ENCODE results near the gene CAND1.

Gene CAND1

GRCh38 chr12:67348683-67349082 lies 79.5 kb downstream of the CAND1 start:
- no peak for DNase-seq

DNA sequence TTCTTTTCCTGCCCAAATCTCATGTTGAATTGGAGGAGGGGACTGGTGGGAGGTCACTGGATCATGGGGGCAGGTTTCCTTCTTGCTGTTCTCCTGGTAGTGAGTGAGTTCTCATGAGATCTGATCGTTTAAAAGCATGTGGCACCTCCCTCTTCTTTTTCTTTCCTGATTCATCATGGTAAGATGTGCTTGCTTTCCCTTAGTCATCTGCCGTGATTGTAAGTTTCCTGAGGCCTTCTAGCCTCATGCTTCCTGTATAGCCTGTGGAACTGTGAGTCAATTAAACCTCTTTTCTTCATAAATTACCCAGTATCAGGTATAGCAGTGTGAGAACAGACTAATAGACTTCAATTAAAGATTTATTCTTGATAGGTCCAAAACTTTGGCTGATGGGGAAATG lies 83.5 kb downstream of the CAND1 start:
- DNase-seq, result no peak

- DNase-seq, result peak; percentile 12
Measured at GRCh38 chr12:67354322-67354721, 85.2 kb downstream of the CAND1 start.

DNA sequence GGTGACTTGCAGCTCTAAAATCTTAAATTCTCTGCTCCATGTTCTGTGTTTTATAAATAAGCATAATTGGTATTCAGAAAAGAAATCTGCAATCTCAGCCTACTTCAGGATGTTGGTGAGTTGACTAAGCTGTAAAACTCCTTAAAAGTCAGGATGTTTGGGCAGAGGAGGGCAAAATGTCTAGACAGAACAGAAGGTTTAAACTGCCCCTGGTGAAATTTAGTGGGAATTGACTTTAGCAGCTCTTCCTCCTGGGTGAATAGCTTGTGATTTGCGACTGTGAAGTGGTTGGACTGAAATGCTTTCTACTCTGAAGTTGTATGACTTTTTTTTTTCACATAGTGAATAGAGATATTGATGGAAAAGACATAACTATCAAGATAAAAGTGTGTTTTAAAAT lies 85.8 kb downstream of the CAND1 start:
- DNase-seq, result no peak

DNA sequence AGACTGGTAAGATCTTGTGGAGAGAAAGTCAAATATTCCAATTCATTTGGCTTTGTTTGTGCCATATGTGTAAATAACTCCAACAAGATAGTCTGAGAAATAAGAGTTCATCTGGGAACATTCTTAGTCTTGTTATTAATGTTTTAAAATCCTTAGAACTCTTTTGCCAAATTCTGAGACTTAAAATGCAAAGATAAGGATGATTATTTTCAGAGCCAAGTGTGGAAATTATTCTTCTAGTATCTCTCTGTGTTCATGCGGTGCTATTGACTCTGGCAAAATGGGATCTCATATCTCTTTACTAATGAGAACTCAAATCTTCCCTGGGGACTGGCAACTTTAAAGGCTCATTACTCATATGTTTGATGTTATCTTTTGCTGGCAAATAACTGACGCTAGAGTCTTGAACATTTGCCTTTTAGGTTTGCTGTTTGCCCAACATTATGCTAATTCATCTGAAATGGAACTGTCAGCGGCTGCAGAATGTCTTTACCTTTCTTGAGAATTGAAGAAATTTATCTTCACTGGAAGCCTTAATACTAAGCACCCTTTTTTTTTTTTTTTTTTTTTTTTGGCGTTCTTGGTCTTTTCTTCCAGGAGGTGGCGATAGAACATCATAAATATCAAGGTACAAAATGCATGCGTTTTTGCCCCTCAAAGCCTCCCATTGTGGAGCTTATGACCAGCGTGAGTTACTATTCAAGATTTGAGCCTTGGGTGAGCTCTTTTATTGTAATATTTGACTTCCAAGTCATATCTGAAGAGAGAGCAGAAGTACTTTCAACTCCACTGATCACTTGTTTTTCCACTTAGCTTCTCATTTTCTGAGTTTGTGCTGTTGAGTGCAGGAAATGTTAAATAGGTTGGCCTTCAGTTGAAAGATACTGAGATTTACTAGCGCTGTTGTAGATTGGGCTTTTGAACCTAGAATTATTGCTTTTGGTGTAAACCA lies 86.5 kb downstream of the CAND1 start:
- DNase-seq, result peak; percentile 22

- DNase-seq, result no peak
Measured at GRCh38 chr12:67356380-67356774, 87.2 kb downstream of the CAND1 start.

DNA sequence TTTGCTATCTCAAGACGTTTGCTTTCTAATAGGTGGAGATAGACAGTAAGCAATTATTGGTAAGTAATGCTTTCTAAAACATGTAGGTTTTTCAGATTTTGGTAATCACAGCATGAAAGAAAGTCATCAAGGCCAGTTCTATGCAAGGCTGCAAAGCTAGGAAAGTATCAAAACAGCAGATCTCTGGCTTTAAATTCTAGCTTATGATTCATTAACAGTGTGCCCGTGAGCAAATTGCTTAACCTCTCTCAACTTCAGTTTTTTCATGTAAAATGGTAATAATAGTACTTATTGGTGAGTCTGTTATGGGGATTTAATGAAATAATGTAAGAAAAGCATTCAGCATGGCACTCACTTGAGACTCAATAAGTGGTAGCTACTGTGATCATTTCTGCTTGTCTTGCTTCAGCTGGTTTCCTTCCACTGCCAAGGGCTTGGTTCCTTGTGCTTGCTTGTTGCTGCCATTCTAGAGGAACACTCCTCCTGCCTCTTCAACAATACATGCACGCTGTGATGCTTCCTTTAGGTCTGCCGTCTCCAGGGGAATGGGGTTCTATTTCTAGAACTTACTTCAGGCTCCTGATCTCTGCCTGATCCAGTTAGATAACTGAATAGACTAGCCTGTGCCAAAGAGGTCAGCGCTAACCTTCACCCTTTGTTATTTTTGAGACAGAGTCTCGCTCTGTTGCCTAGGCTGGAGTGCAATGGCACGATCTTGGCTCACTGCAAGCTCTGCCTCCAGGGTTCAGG lies 88.4 kb downstream of the CAND1 start:
- DNase-seq, result no peak

DNA sequence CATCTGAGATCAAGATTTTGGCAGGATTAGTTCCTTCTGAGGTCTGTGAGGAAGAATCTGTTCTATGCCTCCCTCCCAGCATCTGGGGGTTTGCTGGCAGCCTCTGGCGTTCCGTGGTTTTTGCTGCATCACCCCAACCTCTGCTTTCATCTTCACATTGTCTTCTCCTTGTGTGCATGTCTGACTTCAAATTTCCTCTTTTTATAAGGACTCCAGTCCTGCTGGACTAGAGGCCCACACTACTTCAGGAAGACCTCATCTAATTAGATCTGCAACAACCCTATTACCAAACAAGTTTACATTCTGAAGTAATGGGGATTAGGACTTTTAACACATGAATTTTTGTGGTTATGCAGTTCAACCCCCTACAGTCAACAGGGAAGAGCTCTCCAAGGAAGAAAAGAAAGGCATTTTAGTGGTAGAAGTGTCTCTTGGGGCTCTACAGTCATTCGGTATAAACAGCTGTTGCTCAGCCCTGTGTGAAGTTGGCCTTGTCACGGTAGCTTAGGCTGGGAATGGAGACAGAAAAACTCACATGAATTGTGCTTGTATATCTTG lies 89.7 kb downstream of the CAND1 start:
- DNase-seq, result no peak

DNA sequence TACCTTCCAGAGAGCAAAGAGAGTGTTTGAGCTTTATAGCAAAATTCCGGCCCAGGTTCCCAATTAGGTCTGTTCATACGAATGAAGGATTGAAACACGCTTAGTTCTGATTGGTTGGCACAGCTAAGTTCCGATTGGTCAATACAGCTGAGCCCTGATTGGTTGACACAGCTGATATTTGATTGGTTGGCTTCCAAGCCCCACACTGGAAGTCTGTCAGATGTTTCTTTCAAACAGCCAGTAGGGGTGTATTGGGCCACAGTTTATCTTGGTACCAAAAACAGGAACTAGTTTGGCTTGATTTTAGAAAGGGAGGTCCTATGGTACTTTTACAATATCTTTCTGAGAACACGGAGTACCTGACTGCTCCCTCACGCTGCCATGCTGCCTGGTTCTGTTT lies 93.4 kb downstream of the CAND1 start:
- DNase-seq, result no peak

DNA sequence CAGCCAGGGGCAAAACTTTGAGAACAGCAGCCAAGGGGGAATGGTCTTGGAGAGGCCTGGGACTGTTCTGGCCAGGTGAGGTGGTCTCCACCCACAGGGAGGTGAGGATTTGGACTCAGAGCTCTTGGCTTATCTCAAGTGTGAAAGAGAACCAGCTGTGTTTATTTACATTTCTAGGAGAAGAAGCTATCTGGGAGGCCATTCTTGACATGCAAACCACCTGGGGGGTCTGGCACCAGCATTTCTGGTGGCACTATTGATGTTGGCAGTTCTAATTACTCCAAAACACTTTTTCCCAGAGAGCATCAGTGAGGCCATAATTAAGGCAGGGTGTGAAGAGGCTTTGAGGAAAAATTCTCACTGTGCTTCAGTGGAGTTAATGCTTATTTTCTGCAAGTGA lies 95.1 kb downstream of the CAND1 start:
- no peak for DNase-seq

GRCh38 chr12:67365131-67365530 lies 96.0 kb downstream of the CAND1 start:
- DNase-seq, result no peak

- no peak for DNase-seq
Measured at GRCh38 chr12:67367843-67368242, 98.7 kb downstream of the CAND1 start.

All from stimulated activated CD4-positive, alpha-beta T cell treated with anti-CD3 and anti-CD28 coated beads, Interleukin-4, amount 100 ng/mL, for 24 hours (primary cell).